GM23248 (cell line): Measurements from ENCODE around the gene TMC1. TPM values are rescaled to one million over a fixed set of nuclear protein-coding genes. Genes with fewer than 3 reads are reported as not detected.

Experiments used
- DNase-seq: peaks from one replicate; pipeline ENCODE4 v3.0.0-alpha.2; 2015
- H2AFZ ChIP-seq: fragments of 200-600 bp; sonication (generic); 2 replicates; pipeline ENCODE4 v1.6.1; 2016; ENCODE audit warnings: antibody characterized with exemption
- H3F3A ChIP-seq: fragments of 200-600 bp; sonication (generic); 2 replicates; pipeline ENCODE4 v1.6.1; 2016; ENCODE audit warnings: mild to moderate bottlenecking, antibody characterized with exemption, mixed run types; ENCODE audit not compliant: insufficient read depth
- H3K27ac ChIP-seq: fragments of 200-600 bp; sonication (generic); 2 replicates; pipeline ENCODE4 v1.5.1; 2016; ENCODE audit warnings: mild to moderate bottlenecking
- H3K27me3 ChIP-seq: fragments of 200-600 bp; sonication (generic); replicated peaks from 2 replicates; pipeline ENCODE4 v1.6.1; 2016; ENCODE audit warnings: mild to moderate bottlenecking; ENCODE audit not compliant: insufficient read depth
- H3K36me3 ChIP-seq: fragments of 200-600 bp; sonication (generic); 2 replicates; pipeline ENCODE4 v1.6.1; 2016; ENCODE audit warnings: low read depth, mild to moderate bottlenecking
- H3K4me1 ChIP-seq: fragments of 200-600 bp; sonication (generic); 2 replicates; pipeline ENCODE4 v1.6.1; 2016; ENCODE audit warnings: mild to moderate bottlenecking; ENCODE audit not compliant: insufficient read depth
- H3K4me2 ChIP-seq: fragments of 200-600 bp; sonication (generic); one replicate; pipeline ENCODE4 v1.6.1; 2016; ENCODE audit warnings: mild to moderate bottlenecking; ENCODE audit not compliant: unreplicated experiment
- H3K4me3 ChIP-seq: fragments of 200-600 bp; sonication (generic); 2 replicates; pipeline ENCODE4 v1.5.1; 2016; ENCODE audit warnings: mild to moderate bottlenecking
- H3K79me2 ChIP-seq: fragments of 200-600 bp; sonication (generic); 2 replicates; pipeline ENCODE4 v1.6.1; 2016; ENCODE audit warnings: mild to moderate bottlenecking; ENCODE audit not compliant: insufficient read depth
- H3K9ac ChIP-seq: fragments of 200-600 bp; sonication (generic); 2 replicates; pipeline ENCODE4 v1.6.1; 2016; ENCODE audit warnings: mild to moderate bottlenecking
- H3K9me2 ChIP-seq: fragments of 200-600 bp; sonication (generic); 2 replicates; pipeline ENCODE4 v1.6.1; 2016; ENCODE audit warnings: mixed run types, mild to moderate bottlenecking, moderate library complexity; ENCODE audit not compliant: insufficient read depth
- H3K9me3 ChIP-seq: fragments of 200-600 bp; sonication (generic); one replicate; pipeline ENCODE4 v1.6.1; 2017; ENCODE audit warnings: low read depth
- H4K20me1 ChIP-seq: fragments of 200-600 bp; sonication (generic); 2 replicates; pipeline ENCODE4 v1.6.0; 2016; ENCODE audit not compliant: insufficient read depth
- EZH2 ChIP-seq: fragments of 200-600 bp; sonication (generic); IDR thresholded peaks from 2 replicates; pipeline ENCODE4 v1.6.1; 2018; ENCODE audit warnings: antibody characterized with exemption, mild to moderate bottlenecking; ENCODE audit not compliant: insufficient read depth, poor library complexity, severe bottlenecking
- EZH2phosphoT487 ChIP-seq: fragments of 200-600 bp; sonication (generic); IDR thresholded peaks from 2 replicates; pipeline ENCODE4 v1.6.1; 2018; ENCODE audit warnings: antibody characterized with exemption, moderate library complexity, mild to moderate bottlenecking, low read depth; ENCODE audit not compliant: insufficient read depth
- WGBS, 2 experiments: methylation state at CpG; one replicate each; pipeline ENCODE4 v1.1.6; 2015 to 2017; ENCODE audit warnings: low lambda C conversion rate in 2 of 2, low coverage in 1 of 2; ENCODE audit errors: missing lambda C conversion rate in 2 of 2; 5-methylcytosine and 5-hydroxymethylcytosine counted together
- in situ Hi-C: fragments of 300-500 bp; cut with MboI; formaldehyde crosslinking; loops from 2 replicates; pipeline ENCODE4 v1.15.0; 2020
- polyA plus RNA-seq: library from polyadenylated mRNA; unstranded; fragments of >200 nt; fragmentation: Nextera tagmentation; extraction: Ambion mirVana; gene quantifications from 2 replicates; pipeline ENCODE4 v1.2.1, GENCODE V29; 2016
- total RNA-seq: library from RNA; depleted of rRNA; stranded (reverse); fragments of >200 nt; shearing (Covaris generic); gene quantifications from 2 replicates; pipeline ENCODE4 v1.2.3, GENCODE V29; 2014

Gene TMC1
- total and polyA plus RNA-seq, 2 experiments from 2014 or later = 0.45 TPM; not detected in 1

DNA sequence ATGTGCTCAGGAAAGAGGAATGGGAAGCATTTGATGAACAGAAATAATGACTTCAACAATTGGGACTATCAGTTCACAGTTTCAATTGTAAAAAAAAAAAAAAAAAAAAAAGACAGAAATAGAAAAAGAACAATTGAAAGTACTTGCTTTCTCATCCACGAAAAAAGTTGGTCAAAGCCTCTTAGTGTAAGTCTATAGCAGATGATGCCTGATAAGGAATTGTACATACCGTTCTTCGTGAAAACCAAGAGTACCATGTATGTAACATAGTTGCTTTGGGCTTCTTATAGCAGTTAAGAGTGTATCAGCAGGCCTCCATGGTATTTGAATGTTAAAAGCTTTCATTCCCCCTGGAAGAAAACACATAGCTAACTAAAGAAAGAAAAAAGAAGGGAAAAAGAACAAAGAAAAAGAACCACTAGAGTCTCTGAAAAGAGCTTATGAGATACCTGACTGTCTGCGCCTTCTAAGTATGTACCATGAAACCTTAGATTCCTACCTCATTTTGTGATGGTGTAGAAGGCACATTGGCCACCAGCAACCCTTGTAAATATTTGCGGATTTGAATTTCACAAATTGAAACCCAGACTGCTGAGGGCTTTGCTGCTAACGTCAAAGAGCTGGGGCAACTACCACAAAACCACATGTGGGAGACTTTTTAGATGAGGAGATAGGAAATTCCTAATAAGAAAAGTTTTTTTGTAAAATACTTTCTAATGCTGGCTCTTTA is 75.2 kb downstream of the TMC1 start:
- H3K79me2 ChIP-seq = no peaks in the 10 kb centered on the region
- no peak overlapping the region for H3K4me2 ChIP-seq
- no peak for DNase-seq
- no peak for TF ChIP-seq EZH2phosphoT487
- no peaks in the 10 kb centered on the region for H3K36me3 ChIP-seq
- H3K9ac ChIP-seq = no peak overlapping the region
- H4K20me1 ChIP-seq = no peaks in the 10 kb centered on the region
- H3K27me3 ChIP-seq = no peaks in the 10 kb centered on the region
- H2AFZ ChIP-seq = no peak overlapping the region
- no peaks in the 10 kb centered on the region for H3K9me3 ChIP-seq
- no peaks in the 10 kb centered on the region for H3K9me2 ChIP-seq
- H3F3A ChIP-seq = 0 out of 2 replicates have a peak, but pooled peaks cover 2% of the 10 kb centered on the region
- H3K4me3 ChIP-seq = no peak overlapping the region
- WGBS, 2 experiments = 80 to 84% methylated on average over 6 of the region's 6 CpGs
- H3K4me1 ChIP-seq = peaks cover 4% of the 10 kb centered on the region
- in situ Hi-C loops = no loop called here
- H3K27ac ChIP-seq = no peak overlapping the region

DNA sequence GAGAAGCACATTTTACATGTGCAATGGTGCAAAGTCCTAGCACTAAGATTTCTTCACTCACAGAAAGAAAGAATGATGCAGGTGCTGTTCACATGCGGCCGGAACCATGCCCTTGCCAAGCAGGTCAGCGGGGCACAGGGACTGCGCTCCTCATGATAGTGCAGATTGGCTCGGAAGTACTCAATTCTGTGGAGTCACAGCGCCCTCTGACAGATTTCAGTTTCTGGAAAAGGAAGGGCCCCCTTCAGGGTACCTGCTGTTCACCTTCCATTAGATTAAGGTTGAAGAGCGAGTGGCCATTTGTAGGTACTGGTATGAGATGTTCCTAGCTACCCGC is 75.7 kb downstream of the TMC1 start:
- Histone ChIP-seq H3F3A (peaks cover 7% of the 10 kb centered on the region), H4K20me1 (no peaks in the 10 kb centered on the region), H3K4me1 (peaks cover 7% of the 10 kb centered on the region), H3K4me3 (no peak overlapping the region), H3K9ac (no peak overlapping the region), H3K27ac (no peak overlapping the region), H3K4me2 (no peak overlapping the region), H3K9me3 (no peaks in the 10 kb centered on the region), H3K27me3 (no peaks in the 10 kb centered on the region), H2AFZ (no peak overlapping the region), H3K79me2 (no peaks in the 10 kb centered on the region), H3K9me2 (no peaks in the 10 kb centered on the region), H3K36me3 (no peaks in the 10 kb centered on the region)
- DNase-seq = no peak
- in situ Hi-C loops = no loop called here
- 88 to 89% methylated on average over 8 of the region's 8 CpGs for WGBS, 2 experiments
- TF ChIP-seq EZH2 (no peak), EZH2phosphoT487 (no peak)

DNA sequence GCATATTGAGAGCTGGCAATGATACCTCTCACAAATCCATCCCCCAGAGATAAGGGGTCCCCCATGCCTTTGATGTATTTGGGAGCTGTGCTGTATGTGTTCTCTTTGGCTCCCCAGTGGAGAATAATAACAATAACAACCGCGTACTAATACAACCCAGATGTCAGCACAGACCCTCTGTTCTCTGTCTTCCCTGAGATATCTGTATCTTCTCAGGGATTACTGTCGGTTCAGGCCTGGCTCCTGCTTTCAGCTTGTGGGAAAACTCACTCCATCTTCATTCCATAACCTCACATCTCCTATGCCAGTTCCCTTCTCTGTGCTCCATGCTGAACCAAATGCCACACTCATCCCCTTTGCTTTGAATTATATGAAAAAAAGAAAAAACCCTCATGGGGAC is 76.2 kb downstream of the TMC1 start:
- Histone ChIP-seq H4K20me1 (no peaks in the 10 kb centered on the region), H3K9ac (no peak overlapping the region), H3K36me3 (no peaks in the 10 kb centered on the region), H2AFZ (no peak overlapping the region), H3K27ac (no peak overlapping the region), H3K4me1 (peaks cover 12% of the 10 kb centered on the region), H3K79me2 (no peaks in the 10 kb centered on the region), H3F3A (peaks cover 11% of the 10 kb centered on the region), H3K4me2 (no peak overlapping the region), H3K9me3 (no peaks in the 10 kb centered on the region), H3K9me2 (no peaks in the 10 kb centered on the region), H3K27me3 (no peaks in the 10 kb centered on the region), H3K4me3 (no peak overlapping the region)
- TF ChIP-seq EZH2 (no peak), EZH2phosphoT487 (no peak)
- 84 to 94% methylated on average over 3 of the region's 3 CpGs for WGBS, 2 experiments
- in situ Hi-C loops = no loop called here
- no peak for DNase-seq

DNA sequence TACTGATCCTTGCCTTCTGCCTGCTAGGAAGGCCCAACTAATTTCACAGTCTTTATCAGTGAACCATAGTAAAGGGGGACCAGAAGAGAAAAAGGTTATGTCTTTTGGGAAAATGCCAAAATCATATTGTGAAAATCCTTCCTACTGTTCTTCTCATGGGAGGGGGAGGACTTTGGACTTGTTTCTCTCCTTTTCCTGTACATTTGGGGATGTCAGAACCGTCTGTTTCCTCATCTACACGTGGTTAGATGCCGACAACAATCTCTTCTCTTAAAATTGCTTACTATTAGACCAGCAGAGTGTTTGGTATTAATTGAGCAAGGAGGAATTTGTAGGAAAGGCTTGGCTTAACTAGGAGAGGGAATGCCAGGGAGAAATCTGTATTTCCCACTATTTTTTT is 77.2 kb downstream of the TMC1 start:
- Histone ChIP-seq H3K27me3 (no peaks in the 10 kb centered on the region), H3K27ac (no peak overlapping the region), H3K4me1 (peaks cover 19% of the 10 kb centered on the region), H3F3A (peaks cover 22% of the 10 kb centered on the region), H4K20me1 (no peaks in the 10 kb centered on the region), H3K4me3 (no peak overlapping the region), H3K9ac (no peak overlapping the region), H3K9me2 (no peaks in the 10 kb centered on the region), H2AFZ (no peak overlapping the region), H3K4me2 (no peak overlapping the region), H3K9me3 (no peaks in the 10 kb centered on the region), H3K36me3 (no peaks in the 10 kb centered on the region), H3K79me2 (no peaks in the 10 kb centered on the region)
- no peak for DNase-seq
- TF ChIP-seq EZH2phosphoT487 = no peak
- TF ChIP-seq EZH2 = no peak
- 63 to 71% methylated on average over 3 of the region's 3 CpGs for whole genome bisulfite sequencing, 2 experiments
- in situ Hi-C loops = no loop called here

DNA sequence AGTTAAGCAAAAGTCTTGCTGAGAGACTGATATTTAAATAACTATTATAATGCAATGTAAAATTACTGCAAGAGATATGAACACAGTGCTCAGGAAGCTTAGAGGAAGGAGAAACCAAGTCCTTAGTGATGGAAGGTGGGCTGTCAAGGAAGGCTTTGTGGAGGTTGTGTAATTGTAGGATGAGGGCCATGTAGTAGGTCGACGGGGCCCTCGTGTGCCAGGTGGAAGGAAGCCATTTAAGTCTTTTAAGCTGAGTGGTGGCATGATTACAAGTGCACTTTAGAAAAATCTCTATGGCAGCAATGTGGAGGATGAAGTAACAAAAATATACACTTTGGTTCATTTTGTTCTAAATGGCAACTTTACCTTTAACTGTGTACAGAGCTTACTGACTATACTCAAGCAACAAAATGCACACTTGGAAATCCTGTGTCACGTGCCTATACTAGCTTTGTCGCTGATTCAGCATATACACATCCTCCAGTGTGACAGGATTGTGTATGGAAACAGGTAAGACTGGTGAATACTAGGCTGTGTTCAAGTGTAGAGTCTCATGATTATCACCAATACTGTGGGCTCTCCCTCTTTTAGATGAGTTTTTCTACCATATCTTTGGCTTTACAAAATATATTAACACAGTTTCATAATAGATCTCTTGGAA is 78.6 kb downstream of the TMC1 start:
- H3K4me1 ChIP-seq = peaks cover 20% of the 10 kb centered on the region
- peaks cover 28% of the 10 kb centered on the region for H3F3A ChIP-seq
- H3K27ac ChIP-seq = no peak overlapping the region
- no peaks in the 10 kb centered on the region for H4K20me1 ChIP-seq
- no peak overlapping the region for H3K9ac ChIP-seq
- H3K79me2 ChIP-seq = no peaks in the 10 kb centered on the region
- H3K9me3 ChIP-seq = no peaks in the 10 kb centered on the region
- no peak overlapping the region for H2AFZ ChIP-seq
- no peak for DNase-seq
- in situ Hi-C loops = no loop called here
- TF ChIP-seq EZH2 (no peak), EZH2phosphoT487 (no peak)
- H3K4me3 ChIP-seq = no peak overlapping the region
- H3K9me2 ChIP-seq = no peaks in the 10 kb centered on the region
- H3K36me3 ChIP-seq = no peaks in the 10 kb centered on the region
- H3K4me2 ChIP-seq = no peak overlapping the region
- WGBS, 2 experiments = 79 to 81% methylated on average over 5 of the region's 5 CpGs
- H3K27me3 ChIP-seq = no peaks in the 10 kb centered on the region
